HUES48 (cell line): ENCODE results near the gene PRKAR2B.
"Not testable (repeated sequence)": the region's sequence is repeated elsewhere in the genome, so short reads cannot be mapped to it uniquely, and the experiment has no call there.

ENCODE experiments used
- H3K27ac ChIP-seq: one replicate; pipeline ENCODE4 v1.7.0; 2013; ENCODE audit warnings: low read depth, low read length, inconsistent platforms
- H3K27me3 ChIP-seq: 2 replicates; pipeline ENCODE4 v1.6.1; 2013; ENCODE audit warnings: mild to moderate bottlenecking, low read length; ENCODE audit not compliant: control insufficient read depth, insufficient read depth
- H3K36me3 ChIP-seq: 2 replicates; pipeline ENCODE4 v1.6.1; 2013; ENCODE audit warnings: low read length; ENCODE audit not compliant: control insufficient read depth, insufficient read depth
- H3K4me1 ChIP-seq: 2 replicates; pipeline ENCODE4 v1.6.1; 2013; ENCODE audit warnings: mild to moderate bottlenecking, low read length; ENCODE audit not compliant: control insufficient read depth, insufficient read depth
- H3K4me3 ChIP-seq: 2 replicates; pipeline ENCODE4 v1.5.1; 2013; ENCODE audit warnings: mild to moderate bottlenecking, low read depth, low read length
- H3K9ac ChIP-seq: 2 replicates; pipeline ENCODE4 v1.6.1; 2013; ENCODE audit warnings: mild to moderate bottlenecking, low read depth, low read length, moderate library complexity
- H3K9me3 ChIP-seq: 2 replicates; pipeline ENCODE4 v1.6.1; 2013; ENCODE audit warnings: low read length; ENCODE audit not compliant: control insufficient read depth, insufficient read depth

The PRKAR2B gene

GRCh38 chr7:107148721-107149120 lies 104.2 kb downstream of the PRKAR2B start:
- H3K4me1 ChIP-seq, result peaks cover 21% of the 10 kb centered on the region
- H3K27ac ChIP-seq, result no peak overlapping the region
- H3K4me3 ChIP-seq, result no peak overlapping the region
- no peaks in the 10 kb centered on the region for H3K27me3 ChIP-seq
- no peaks in the 10 kb centered on the region for H3K36me3 ChIP-seq
- no peaks in the 10 kb centered on the region for H3K9me3 ChIP-seq
- H3K9ac ChIP-seq, result no peak overlapping the region

DNA sequence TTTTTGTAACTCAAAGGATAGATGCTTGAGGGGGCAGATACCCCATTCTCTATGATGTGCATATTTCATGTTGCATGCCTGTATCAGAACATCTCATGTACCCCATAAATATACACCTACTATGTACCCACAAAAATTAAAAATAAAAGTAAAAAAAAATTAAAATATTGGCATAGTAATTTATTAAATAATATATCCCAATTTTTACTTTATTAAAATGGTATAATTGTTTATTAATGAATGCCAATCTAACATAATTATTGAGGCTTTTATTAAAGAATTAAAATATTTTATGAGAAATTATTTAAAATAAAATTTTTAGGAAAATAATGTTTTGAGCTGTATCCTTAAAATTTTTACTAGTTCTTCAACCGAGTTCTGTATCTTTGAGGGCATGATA lies 105.4 kb downstream of the PRKAR2B start:
- no peak overlapping the region for H3K4me3 ChIP-seq
- no peaks in the 10 kb centered on the region for H3K36me3 ChIP-seq
- no peak overlapping the region for H3K27ac ChIP-seq
- H3K9me3 ChIP-seq, result no peaks in the 10 kb centered on the region
- no peak overlapping the region for H3K9ac ChIP-seq
- H3K4me1 ChIP-seq, result peaks cover 21% of the 10 kb centered on the region
- H3K27me3 ChIP-seq, result no peaks in the 10 kb centered on the region

GRCh38 chr7:107150375-107151073 lies 106.0 kb downstream of the PRKAR2B start:
- H3K27ac ChIP-seq, result no peak overlapping the region
- H3K27me3 ChIP-seq, result no peaks in the 10 kb centered on the region
- peaks cover 21% of the 10 kb centered on the region for H3K4me1 ChIP-seq
- no peak overlapping the region for H3K9ac ChIP-seq
- H3K9me3 ChIP-seq, result no peaks in the 10 kb centered on the region
- H3K36me3 ChIP-seq, result no peaks in the 10 kb centered on the region
- H3K4me3 ChIP-seq, result no peak overlapping the region

- H3K9me3 ChIP-seq, result no peaks in the 10 kb centered on the region
These were observed 107.0 kb downstream of the PRKAR2B start for GRCh38 chr7:107151538-107151937.

GRCh38 chr7:107152011-107152410 lies 107.5 kb downstream of the PRKAR2B start:
- no peaks in the 10 kb centered on the region for H3K9me3 ChIP-seq
- H3K4me1 ChIP-seq, result peaks cover 17% of the 10 kb centered on the region
- H3K27me3 ChIP-seq, result no peaks in the 10 kb centered on the region
- H3K27ac ChIP-seq, result no peak overlapping the region
- H3K9ac ChIP-seq, result no peak overlapping the region
- no peaks in the 10 kb centered on the region for H3K36me3 ChIP-seq
- H3K4me3 ChIP-seq, result no peak overlapping the region

More at GRCh38 chr7:107151538-107151937, 107.0 kb downstream of the PRKAR2B start:
- H3K9ac ChIP-seq, result no peak overlapping the region
- H3K4me1 ChIP-seq, result peaks cover 21% of the 10 kb centered on the region
- H3K27ac ChIP-seq, result no peak overlapping the region
- no peaks in the 10 kb centered on the region for H3K36me3 ChIP-seq
- H3K27me3 ChIP-seq, result no peaks in the 10 kb centered on the region
- H3K4me3 ChIP-seq, result no peak overlapping the region

DNA sequence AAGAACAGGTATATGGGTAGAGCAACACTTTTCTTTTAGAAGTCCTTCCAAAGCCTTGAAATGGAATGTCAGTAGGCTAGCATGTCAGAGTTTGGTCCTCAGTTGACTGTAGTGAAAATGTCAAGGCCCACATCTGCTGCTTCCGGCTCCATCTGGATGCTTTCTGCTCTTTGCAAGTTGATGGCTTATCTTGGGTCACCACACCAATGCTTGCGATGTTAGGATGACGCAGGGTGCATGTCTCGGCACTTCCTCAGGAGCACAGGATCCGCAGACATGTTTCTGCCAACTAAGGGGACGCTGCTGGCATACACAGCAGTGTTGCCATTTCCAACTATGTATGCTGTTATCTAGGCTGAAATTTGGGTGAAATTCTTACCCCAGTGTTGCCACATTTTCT lies 110.3 kb downstream of the PRKAR2B start:
- Histone ChIP-seq H3K27ac (no peak overlapping the region), H3K36me3 (peaks cover 8% of the 10 kb centered on the region; the same call in 1 of the 2 replicates), H3K9me3 (no peaks in the 10 kb centered on the region), H3K9ac (no peak overlapping the region), H3K27me3 (no peaks in the 10 kb centered on the region), H3K4me1 (no peaks in the 10 kb centered on the region), H3K4me3 (no peak overlapping the region)

DNA sequence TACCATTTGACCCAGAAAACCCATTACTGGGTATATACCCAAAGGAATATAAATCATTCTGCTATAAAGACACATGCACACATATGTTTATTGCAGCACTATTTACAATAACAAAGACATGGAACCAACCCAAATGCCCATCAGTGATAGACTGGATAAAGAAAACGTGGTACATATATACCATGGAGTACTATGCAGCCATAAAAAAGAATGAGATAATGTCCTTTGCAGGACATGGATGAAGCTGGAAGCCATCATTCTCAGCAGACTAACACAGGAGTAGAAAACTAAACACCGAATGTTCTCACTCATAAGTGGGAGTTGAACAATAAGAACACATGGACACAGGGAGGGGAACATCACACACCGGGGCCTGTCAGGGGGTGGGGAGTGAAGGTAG lies 111.2 kb downstream of the PRKAR2B start:
- H3K27me3 ChIP-seq, H3K4me1 ChIP-seq, H3K4me3 ChIP-seq, H3K9me3 ChIP-seq, H3K27ac ChIP-seq, H3K9ac ChIP-seq: not testable (repeated sequence)
- peaks cover 14% of the 10 kb centered on the region; the same call in 1 of the 2 replicates for H3K36me3 ChIP-seq

- peaks cover 14% of the 10 kb centered on the region; the same call in 1 of the 2 replicates for H3K36me3 ChIP-seq
- H3K4me3 ChIP-seq, result no peak overlapping the region
- no peak overlapping the region for H3K9ac ChIP-seq
- no peaks in the 10 kb centered on the region for H3K9me3 ChIP-seq
- H3K27me3 ChIP-seq, result no peaks in the 10 kb centered on the region
- no peak overlapping the region for H3K27ac ChIP-seq
- no peaks in the 10 kb centered on the region for H3K4me1 ChIP-seq
These were observed 112.6 kb downstream of the PRKAR2B start for GRCh38 chr7:107157091-107157490.

GRCh38 chr7:107158028-107158427 lies 113.5 kb downstream of the PRKAR2B start:
- Histone ChIP-seq H3K9ac (no peak overlapping the region), H3K4me1 (no peaks in the 10 kb centered on the region), H3K9me3 (no peaks in the 10 kb centered on the region), H3K27ac (no peak overlapping the region), H3K4me3 (no peak overlapping the region), H3K27me3 (no peaks in the 10 kb centered on the region), H3K36me3 (peaks cover 14% of the 10 kb centered on the region; the same call in 1 of the 2 replicates)

DNA sequence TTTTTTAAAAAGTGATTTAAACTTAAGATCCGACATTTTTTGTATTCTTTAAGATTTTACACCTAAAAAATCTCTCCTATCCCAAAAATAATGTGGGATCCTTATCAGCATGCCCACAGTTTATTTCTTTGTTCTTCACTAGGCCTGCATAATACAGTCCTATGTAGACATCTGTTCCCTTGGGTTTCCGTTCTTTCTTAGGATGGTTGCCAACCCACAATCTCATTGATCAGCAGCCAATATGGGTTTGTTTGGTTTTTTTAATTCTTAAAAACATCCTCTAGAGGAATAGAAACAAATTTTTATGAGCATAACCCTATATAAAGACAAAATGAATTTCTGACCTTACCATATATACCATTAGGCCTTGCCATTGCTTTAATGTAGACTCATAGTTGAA lies 115.9 kb downstream of the PRKAR2B start:
- Histone ChIP-seq H3K27ac (no peak overlapping the region), H3K4me3 (no peak overlapping the region), H3K27me3 (no peaks in the 10 kb centered on the region), H3K9me3 (no peaks in the 10 kb centered on the region), H3K4me1 (no peaks in the 10 kb centered on the region), H3K9ac (no peak overlapping the region), H3K36me3 (peaks cover 14% of the 10 kb centered on the region; the same call in 1 of the 2 replicates)

GRCh38 chr7:107161415-107161814 lies 116.9 kb downstream of the PRKAR2B start:
- H3K27ac ChIP-seq, result no peak overlapping the region
- H3K36me3 ChIP-seq, result peaks cover 14% of the 10 kb centered on the region; the same call in 1 of the 2 replicates
- H3K9ac ChIP-seq, result no peak overlapping the region
- H3K4me1 ChIP-seq, result no peaks in the 10 kb centered on the region; the same call in 1 of the 2 replicates
- H3K4me3 ChIP-seq, result no peak overlapping the region
- no peaks in the 10 kb centered on the region for H3K9me3 ChIP-seq
- H3K27me3 ChIP-seq, result no peaks in the 10 kb centered on the region
